Measurements from ENCODE around the gene PDGFB.

PDGFB gene

GRCh38 chr22:39194098-39194497 is 50.7 kb downstream of the PDGFB start:
- DNase-seq: no peak

DNA sequence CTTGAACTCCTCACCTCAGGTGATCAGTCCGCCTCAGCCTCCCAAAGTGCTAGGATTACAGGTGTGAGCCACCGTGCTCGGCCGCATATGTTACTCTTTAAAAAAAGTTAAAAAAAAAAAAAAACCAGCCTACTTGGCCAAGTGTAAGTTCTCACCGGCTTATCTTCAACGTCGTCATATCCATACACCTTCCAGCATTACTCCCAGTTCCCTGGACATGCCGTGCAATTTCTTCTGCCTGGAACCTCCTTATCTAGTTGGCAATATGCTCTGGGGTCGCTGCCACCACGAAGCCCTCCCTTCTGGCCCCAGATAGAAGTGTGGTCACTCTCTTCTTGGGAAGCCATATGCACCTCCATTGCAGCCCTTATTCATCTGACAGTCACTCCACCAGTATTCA is 56.0 kb downstream of the PDGFB start:
- DNase-seq: no peak

DNA sequence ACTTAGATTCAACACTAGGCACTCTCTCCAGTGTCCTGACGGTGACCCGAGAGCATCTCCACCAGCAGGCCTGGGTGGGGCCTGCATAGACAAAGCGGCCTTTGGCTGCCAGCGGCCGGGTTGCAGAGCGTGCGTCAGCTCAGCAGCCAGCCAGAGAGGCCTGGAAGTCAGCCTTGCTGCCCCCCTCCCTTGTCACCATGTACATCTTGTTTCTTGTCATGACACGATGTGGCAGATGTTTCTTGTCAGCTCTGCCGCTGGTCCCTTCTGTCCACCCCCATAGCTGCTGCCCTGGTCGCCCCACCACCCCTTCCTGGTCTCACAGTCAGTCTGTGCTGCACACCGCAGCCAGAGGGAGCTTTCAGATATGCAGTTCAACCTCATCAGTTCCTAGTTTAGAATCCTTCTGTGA is 59.2 kb downstream of the PDGFB start:
- DNase-seq: no peak

DNA sequence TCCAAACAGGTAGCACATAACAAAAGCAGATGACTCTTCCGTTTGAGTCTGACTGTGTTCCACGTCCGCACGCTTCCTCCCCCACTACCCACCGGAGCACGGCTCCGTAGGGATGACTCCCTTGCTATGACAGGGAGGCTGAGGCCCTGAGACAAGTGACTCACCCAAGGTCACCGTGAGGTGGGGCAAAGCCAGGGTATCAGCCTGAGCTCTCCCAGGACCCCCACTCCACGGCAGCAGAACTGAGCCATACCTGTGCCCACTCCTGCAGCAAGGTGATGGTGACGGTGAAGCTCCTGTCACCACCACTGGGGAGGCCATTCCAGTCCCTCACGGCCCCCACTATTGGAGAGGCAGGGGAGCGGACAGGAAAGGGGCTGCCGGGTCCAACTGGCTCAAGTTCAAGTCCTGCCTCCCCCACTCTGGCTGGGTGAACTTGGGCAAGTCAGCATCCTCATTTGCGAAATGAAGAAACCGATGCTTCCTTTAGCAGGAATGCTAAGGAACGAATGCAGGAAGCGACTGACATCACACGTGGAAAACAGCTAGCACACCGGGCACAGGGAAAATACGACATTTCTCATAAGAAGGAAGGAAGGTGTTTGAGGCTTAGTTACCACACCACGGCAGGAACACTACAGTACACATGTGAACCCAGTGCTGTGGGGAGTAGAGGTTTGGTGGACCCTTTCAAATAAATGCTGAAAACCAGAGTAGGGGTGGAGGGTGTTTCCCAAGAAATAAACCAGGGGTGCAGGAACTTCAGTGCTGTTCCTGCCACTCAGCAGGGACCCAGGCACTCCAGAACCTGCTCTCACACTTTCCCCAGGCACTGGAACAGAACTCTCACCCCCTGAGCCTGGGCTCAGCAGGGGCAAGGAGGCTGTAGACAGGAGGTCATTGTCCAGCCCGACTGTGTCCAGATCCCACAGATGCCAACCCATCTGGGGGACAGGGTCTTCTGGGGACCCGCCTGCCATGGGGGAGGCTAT is 59.9 kb downstream of the PDGFB start:
- no peak for DNase-seq

- no peak for DNase-seq
These were observed 60.7 kb downstream of the PDGFB start for GRCh38 chr22:39183991-39184585.

- no peak for DNase-seq
These were observed 62.2 kb downstream of the PDGFB start for GRCh38 chr22:39182478-39183030.

DNA sequence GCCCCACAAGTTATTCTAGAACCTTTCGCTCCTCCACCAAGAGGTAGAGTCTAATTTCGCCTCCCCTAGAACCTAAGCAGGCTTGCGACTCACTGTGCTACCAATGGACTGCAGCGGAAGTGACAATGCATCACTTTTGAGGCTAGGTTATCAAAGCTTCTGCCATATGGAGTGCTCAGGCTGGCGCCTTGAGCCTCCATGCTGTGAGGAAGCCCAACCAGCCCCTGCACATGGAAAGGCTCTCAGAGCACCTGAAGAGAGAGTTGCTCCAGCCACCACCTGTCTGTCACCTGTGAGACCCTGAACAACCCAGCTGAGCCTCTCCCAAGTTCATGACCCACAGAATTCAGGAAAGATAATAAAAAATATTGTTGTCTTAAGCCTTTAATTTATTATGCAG is 63.0 kb downstream of the PDGFB start:
- no peak for DNase-seq

DNA sequence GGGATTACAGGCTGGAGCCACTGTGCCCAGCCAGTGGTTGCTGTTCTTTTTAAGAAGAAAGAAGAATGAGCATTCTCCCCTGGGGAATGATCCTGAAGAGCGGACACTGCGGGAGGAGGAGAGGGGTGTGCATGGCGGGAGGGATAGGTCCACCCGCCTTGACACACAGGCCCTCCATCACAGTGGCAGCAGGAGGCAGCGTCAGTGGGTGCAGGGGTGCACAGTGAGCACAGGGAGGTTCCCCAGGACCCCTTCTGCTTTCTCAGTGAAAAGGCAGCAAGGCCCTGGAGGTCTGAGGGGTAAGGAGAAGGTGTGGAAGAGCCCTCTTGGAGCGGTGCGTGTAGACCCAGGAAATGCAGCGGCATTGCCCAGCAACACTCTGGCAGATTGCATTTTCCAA is 63.4 kb downstream of the PDGFB start:
- DNase-seq: no peak

- DNase-seq: peak; percentile 51
These were observed 64.9 kb downstream of the PDGFB start for GRCh38 chr22:39179841-39180335.

DNA sequence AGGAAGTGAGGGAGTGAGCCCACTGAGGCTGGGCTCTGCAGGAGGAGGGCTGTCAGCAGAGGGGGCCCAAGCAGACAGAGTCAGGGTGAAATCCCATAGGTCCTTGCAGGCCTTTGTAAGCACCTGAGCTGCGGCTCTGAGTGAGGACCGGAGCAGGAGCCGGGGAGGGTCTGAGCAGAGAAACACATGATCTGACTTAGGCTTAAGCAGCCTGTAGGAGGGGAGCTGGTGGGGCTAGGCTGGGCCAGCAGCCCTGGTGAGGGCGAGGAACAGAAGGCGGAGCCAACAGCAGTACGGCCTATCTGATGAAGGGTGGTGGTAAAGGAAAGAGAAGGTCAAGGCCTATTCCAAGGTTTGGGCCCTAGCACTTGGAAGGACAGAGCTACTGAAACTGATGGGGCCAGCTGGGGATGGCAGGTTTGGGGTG is 65.4 kb downstream of the PDGFB start:
- no peak for DNase-seq

- DNase-seq: no peak
These were observed 66.3 kb downstream of the PDGFB start for GRCh38 chr22:39178206-39179111.

DNA sequence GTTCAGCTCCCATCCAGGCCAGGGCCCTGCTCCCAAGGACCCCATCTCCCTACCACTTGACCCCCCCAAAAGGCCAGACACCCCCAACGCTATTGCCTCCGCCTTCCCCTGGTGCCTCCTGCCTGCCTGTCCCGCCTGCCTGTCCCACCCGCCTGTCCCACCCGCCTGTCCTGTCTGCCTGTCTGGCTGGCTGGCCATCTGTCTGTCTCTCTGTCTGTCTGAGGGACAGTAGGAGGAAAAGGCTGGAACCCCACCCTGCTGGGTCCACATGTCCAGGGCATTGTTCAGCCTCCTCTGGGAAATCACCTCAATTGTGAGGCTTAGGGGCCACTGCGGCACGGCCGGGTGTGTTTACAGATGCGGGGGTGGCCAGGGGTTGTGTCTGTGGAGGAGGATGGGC is 67.0 kb downstream of the PDGFB start:
- no peak for DNase-seq

GRCh38 chr22:39177456-39177775 is 67.4 kb downstream of the PDGFB start:
- DNase-seq: no peak

- DNase-seq: no peak
These were observed 67.9 kb downstream of the PDGFB start for GRCh38 chr22:39176714-39177455.

DNA sequence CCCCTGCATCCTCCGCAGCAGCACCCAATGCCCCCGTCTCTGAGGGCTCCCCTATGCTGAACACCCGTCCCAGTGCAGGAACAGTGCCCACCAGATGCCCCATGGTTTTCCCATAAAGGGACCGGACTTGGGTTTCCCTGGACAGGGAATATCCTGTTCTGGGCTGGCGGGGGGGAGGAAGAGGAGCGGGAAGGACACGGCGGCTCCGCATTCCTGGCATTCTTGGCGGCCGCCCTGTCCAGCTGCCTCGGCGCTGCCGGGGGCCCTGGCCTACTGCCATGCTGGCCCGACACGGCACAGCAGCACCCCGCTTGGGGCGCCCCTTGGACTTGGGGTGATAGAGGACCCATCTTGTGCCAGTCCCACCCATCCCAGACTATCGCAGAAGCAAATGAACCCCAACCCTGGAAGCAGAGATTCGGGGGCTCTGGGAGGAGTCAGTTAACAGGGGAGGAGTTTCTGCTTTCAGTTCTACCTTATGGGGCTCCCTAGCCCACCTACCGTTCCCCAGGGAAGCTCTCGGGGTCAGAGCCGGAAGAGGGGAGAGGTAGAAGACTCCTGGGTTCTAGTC is 68.6 kb downstream of the PDGFB start:
- no peak for DNase-seq

- DNase-seq: no peak
These were observed 69.2 kb downstream of the PDGFB start for GRCh38 chr22:39175353-39176142.

DNA sequence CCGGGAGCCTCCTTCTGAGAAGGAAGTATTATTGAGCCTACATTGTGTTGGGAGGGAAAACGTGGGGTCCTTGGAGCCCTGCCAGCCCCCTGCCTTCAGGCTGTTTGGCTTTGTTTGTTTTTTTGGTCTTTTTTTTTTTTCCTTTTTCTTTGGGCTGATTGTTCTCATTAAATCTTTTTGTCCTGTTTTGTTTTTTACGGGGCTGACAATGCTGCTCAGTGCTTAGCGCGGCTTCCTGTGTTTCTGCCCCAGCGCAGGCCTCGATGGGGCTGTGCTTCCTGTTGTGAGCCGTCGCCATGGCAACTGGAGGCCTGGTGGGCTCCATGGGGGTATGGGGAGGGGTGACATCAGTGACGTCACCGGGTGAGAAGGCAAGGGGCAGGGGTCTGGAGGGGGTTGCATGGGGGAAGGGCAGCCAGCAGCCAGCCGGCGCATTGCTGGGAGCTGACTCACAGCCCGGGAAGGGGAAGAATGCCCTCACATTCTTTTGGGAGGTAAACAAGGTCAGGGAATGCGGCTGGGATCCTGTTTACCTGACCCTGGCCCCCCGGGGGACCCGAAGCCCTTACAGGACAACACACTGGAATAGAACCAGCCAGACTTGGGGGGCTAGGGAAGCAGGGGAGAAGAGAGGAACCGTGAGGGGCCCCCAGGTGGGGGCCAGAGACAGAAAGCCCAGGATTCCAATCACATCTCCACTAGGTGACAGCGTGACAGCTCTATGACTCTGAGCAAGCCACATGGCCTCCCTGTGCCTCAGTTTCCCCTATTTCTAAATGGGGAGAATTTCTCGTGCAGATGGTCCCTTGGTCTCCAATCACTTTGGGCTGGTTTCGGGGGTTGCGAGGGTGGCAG is 70.1 kb downstream of the PDGFB start:
- DNase-seq: no peak

DNA sequence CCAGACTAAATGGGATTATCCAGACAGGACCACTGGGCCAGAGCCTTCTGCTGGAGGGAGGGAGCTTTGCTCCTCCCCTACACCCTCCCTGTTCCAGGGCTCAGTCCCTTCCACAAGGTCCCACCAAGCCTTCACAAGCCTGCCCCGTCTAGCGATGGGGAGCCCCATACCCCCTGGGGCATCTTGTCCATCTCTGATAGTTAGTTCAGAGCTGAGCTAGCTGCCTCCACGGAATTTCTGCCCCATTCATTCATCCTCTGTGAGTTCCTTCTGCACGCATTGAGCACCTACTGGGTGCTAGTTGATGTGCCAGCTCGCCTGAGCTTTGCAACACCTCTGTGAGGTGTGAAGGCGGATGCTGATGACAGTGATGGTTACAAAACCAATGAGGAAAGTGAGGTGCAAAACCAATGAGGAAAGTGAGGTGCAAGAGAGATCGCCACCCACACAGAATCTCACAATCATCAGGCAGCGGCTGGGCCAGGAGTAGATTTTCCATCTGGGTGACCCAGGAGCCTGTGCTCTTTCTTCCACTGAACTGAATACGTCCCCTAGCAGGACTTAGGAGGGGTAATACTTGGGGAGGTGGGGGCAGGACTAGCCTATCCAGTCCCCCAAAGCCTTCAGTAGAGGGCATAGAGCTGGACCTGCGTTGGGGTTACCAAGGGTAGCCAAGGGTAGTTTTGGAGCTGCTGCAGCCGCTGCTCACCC is 70.8 kb downstream of the PDGFB start:
- DNase-seq: no peak
